GM19239 (cell line): ENCODE measurements around the gene SLC13A3.

Source experiments
- DNase-seq: peaks from one replicate; pipeline ENCODE4 v3.0.0; 2011; ENCODE audit warnings: low spot score; ENCODE audit not compliant: insufficient read length
- FAIRE-seq: peaks from 2 replicates; lab custom pipeline; 2011; peaks lifted over from hg19 to GRCh38; lab: Jason Lieb, UNC

The SLC13A3 gene

GRCh38 chr20:46638134-46638897 lies 12.9 kb downstream of the SLC13A3 start:
- FAIRE-seq (no peak), DNase-seq (no peak)

GRCh38 chr20:46637427-46638133 lies 13.7 kb downstream of the SLC13A3 start:
- no peak for DNase-seq
- no peak for FAIRE-seq

- FAIRE-seq (no peak), DNase-seq (no peak)
These were observed 14.2 kb downstream of the SLC13A3 start for GRCh38 chr20:46637020-46637419.

GRCh38 chr20:46636514-46636913 lies 14.7 kb downstream of the SLC13A3 start:
- FAIRE-seq (no peak), DNase-seq (no peak)

GRCh38 chr20:46635514-46636136 lies 15.6 kb downstream of the SLC13A3 start:
- no peak for FAIRE-seq

GRCh38 chr20:46634528-46634927 lies 16.7 kb downstream of the SLC13A3 start:
- DNase-seq (no peak), FAIRE-seq (no peak)

More at GRCh38 chr20:46635514-46636136, 15.6 kb downstream of the SLC13A3 start:
- no peak for DNase-seq

GRCh38 chr20:46631874-46632446 lies 19.3 kb downstream of the SLC13A3 start:
- FAIRE-seq (no peak), DNase-seq (no peak)

GRCh38 chr20:46631212-46631869 lies 19.9 kb downstream of the SLC13A3 start:
- DNase-seq (no peak), FAIRE-seq (no peak)

GRCh38 chr20:46630306-46630705 lies 21.0 kb downstream of the SLC13A3 start:
- FAIRE-seq (no peak), DNase-seq (no peak)

GRCh38 chr20:46629341-46629740 lies 21.9 kb downstream of the SLC13A3 start:
- FAIRE-seq (no peak), DNase-seq (no peak)

GRCh38 chr20:46627234-46627633 lies 24.0 kb downstream of the SLC13A3 start:
- DNase-seq (no peak), FAIRE-seq (no peak)

- FAIRE-seq (no peak), DNase-seq (no peak)
These were observed 24.5 kb downstream of the SLC13A3 start for GRCh38 chr20:46626758-46627157.

- no peak for DNase-seq
- no peak for FAIRE-seq
These were observed 25.3 kb downstream of the SLC13A3 start for GRCh38 chr20:46625875-46626373.

GRCh38 chr20:46624946-46625345 lies 26.3 kb downstream of the SLC13A3 start:
- DNase-seq (no peak), FAIRE-seq (no peak)

- DNase-seq (no peak), FAIRE-seq (no peak)
These were observed 29.1 kb downstream of the SLC13A3 start for GRCh38 chr20:46622165-46622564.

- no peak for DNase-seq
- no peak for FAIRE-seq
These were observed 29.8 kb downstream of the SLC13A3 start for GRCh38 chr20:46621492-46621891.

GRCh38 chr20:46619445-46619844 lies 31.8 kb downstream of the SLC13A3 start:
- FAIRE-seq (no peak), DNase-seq (no peak)

GRCh38 chr20:46618316-46619100 lies 32.8 kb downstream of the SLC13A3 start:
- DNase-seq (no peak), FAIRE-seq (no peak)

- no peak for FAIRE-seq
- no peak for DNase-seq
These were observed 36.8 kb downstream of the SLC13A3 start for GRCh38 chr20:46614503-46614902.
